Caco-2 (cell line): ENCODE data around the gene C19orf25. TPM values are rescaled to one million over a fixed set of nuclear protein-coding genes. Genes with fewer than 3 reads are reported as not detected.

Experiments used
- BruUV-seq: library from RNA; stranded (reverse); fragments of 400-500 nt; replicated peaks from 2 replicates; lab custom pipeline; 2021; lab: Mats Ljungman, UMichigan
- CTCF ChIA-PET: fragments of 300-600 bp; sonication (Branson Sonifier 250); formaldehyde crosslinking; loops from one replicate; lab custom pipeline; 2022; ENCODE audit warnings: antibody characterized with exemption; lab: Charles Lee
- POLR2A ChIA-PET: fragments of 300-600 bp; sonication (Branson Sonifier 250); formaldehyde crosslinking; loops from one replicate; lab custom pipeline; 2022; ENCODE audit warnings: antibody characterized with exemption; lab: Charles Lee
- DNase-seq, 2 experiments: peaks; one replicate each; pipeline versions ENCODE4 v3.0.0 to v3.0.0-alpha.2; 2020 to 2022
- H3K27me3 ChIP-seq: replicated peaks from 2 replicates; pipeline ENCODE4 v1.6.0; 2011; ENCODE audit warnings: low read length; ENCODE audit not compliant: control insufficient read depth, insufficient read depth
- H3K36me3 ChIP-seq: 2 replicates; pipeline ENCODE4 v1.5.1; 2011; ENCODE audit warnings: low read length; ENCODE audit not compliant: control insufficient read depth, insufficient read depth
- H3K4me1 ChIP-seq: fragments of 250-450 bp; sonication (Bioruptor Pico); 2 replicates; pipeline ENCODE4 v1.5.1; 2020; ENCODE audit warnings: mild to moderate bottlenecking
- H3K4me3 ChIP-seq: 2 replicates; pipeline ENCODE4 v1.5.1; 2011; ENCODE audit warnings: low read depth, mild to moderate bottlenecking, control low read depth, low read length
- H3K9me3 ChIP-seq: fragments of 250-450 bp; sonication (Bioruptor Pico); 2 replicates; pipeline ENCODE4 v1.5.1; 2020; ENCODE audit warnings: mild to moderate bottlenecking, moderate library complexity
- H3K27ac Mint-ChIP-seq: one replicate; pipeline ENCODE4 v1.8.0; 2022; ENCODE audit warnings: mixed read lengths; ENCODE audit not compliant: unreplicated experiment
- H3K27me3 Mint-ChIP-seq: one replicate; pipeline ENCODE4 v1.8.0; 2022; ENCODE audit warnings: mixed read lengths; ENCODE audit not compliant: insufficient read depth, unreplicated experiment
- H3K36me3 Mint-ChIP-seq: one replicate; pipeline ENCODE4 v1.8.0; 2022; ENCODE audit warnings: mild to moderate bottlenecking, mixed read lengths; ENCODE audit not compliant: insufficient read depth, unreplicated experiment
- H3K4me1 Mint-ChIP-seq: one replicate; pipeline ENCODE4 v1.8.0; 2022; ENCODE audit warnings: low read depth, mixed read lengths; ENCODE audit not compliant: unreplicated experiment
- H3K4me3 Mint-ChIP-seq: one replicate; pipeline ENCODE4 v1.8.0; 2022; ENCODE audit warnings: mild to moderate bottlenecking, moderate library complexity, mixed read lengths; ENCODE audit not compliant: unreplicated experiment
- H3K9me3 Mint-ChIP-seq: one replicate; pipeline ENCODE4 v1.8.0; 2022; ENCODE audit warnings: mixed read lengths; ENCODE audit not compliant: unreplicated experiment
- CTCF ChIP-seq, 2 experiments: fragments of 200-600 bp in 1 of 2; IDR thresholded peaks; 1 replicate in 1 of 2; 2 replicates in 1 of 2; pipeline versions ENCODE4 v1.5.1 to v1.8.0; 2011 to 2022; ENCODE audit warnings: antibody characterized with exemption in 1 of 2, control low read depth in 1 of 2, inconsistent platforms in 1 of 2, low read depth in 1 of 2, low read length in 1 of 2, mild to moderate bottlenecking in 1 of 2, moderate library complexity in 1 of 2; ENCODE audit not compliant: insufficient read depth in 1 of 2, severe bottlenecking in 1 of 2, unreplicated experiment in 1 of 2
- intact Hi-C: fragments of 100-400 bp; cut with micrococcal nuclease; formaldehyde crosslinking; loops from one replicate; pipeline ENCODE4 v1.10.0; 2022; ENCODE audit not compliant: unreplicated experiment
- total RNA-seq: library from RNA; stranded (reverse); gene quantifications from 2 replicates; pipeline ENCODE4 v1.2.3, GENCODE V29; 2022

The C19orf25 gene
- total RNA-seq, 1 experiment from 2014 or later, result 41.9 TPM

GRCh38 chr19:1459479-1459878 lies 19.5 kb downstream of the C19orf25 start:
- no peaks in the 10 kb centered on the region for H3K4me1 Mint-ChIP-seq
- CTCF ChIA-PET, result no interaction called here

GRCh38 chr19:1457892-1458291 lies 21.1 kb downstream of the C19orf25 start:
- intact Hi-C loops, result no loop called here
- CTCF ChIA-PET, result interaction anchor here (0.6 kb wide), 2 partner anchors 20 to 52 kb away, joined by 3 read pairs; no protein-coding TSS in a partner anchor

More at GRCh38 chr19:1459479-1459878, 19.5 kb downstream of the C19orf25 start:
- Mint-ChIP-seq H3K4me3 (no peak overlapping the region), H3K27ac (no peak overlapping the region), H3K27me3 (no peaks in the 10 kb centered on the region), H3K36me3 (peaks cover 18% of the 10 kb centered on the region), H3K9me3 (no peaks in the 10 kb centered on the region)
- no peaks in the 10 kb centered on the region for H3K4me1 ChIP-seq
- TF ChIP-seq CTCF (IDR thresholded peaks at IDR 0.05; ENCODE audit: insufficient read depth in 1 of 2, low read depth in 1 of 2, low read length in 1 of 2, severe bottlenecking in 1 of 2, unreplicated experiment in 1 of 2), result no peak
- no peak for DNase-seq
- no peaks in the 10 kb centered on the region for H3K27me3 ChIP-seq
- POLR2A ChIA-PET, result no interaction called here
- no peaks in the 10 kb centered on the region for H3K9me3 ChIP-seq
- intact Hi-C loops, result no loop called here
- no TSS peak for BruUV-seq
- no peak overlapping the region for H3K4me3 ChIP-seq
- H3K36me3 ChIP-seq, result no peaks in the 10 kb centered on the region; the same call in 1 of the 2 replicates

GRCh38 chr19:1457031-1457739 lies 21.8 kb downstream of the C19orf25 start:
- no peak for TF ChIP-seq CTCF (IDR thresholded peaks at IDR 0.05; ENCODE audit: insufficient read depth in 1 of 2, low read depth in 1 of 2, low read length in 1 of 2, severe bottlenecking in 1 of 2, unreplicated experiment in 1 of 2)
- Histone ChIP-seq H3K9me3 (no peaks in the 10 kb centered on the region), H3K4me1 (no peaks in the 10 kb centered on the region), H3K4me3 (no peak overlapping the region), H3K27me3 (no peaks in the 10 kb centered on the region), H3K36me3 (no peaks in the 10 kb centered on the region; the same call in 1 of the 2 replicates)
- H3K27me3 Mint-ChIP-seq, result no peaks in the 10 kb centered on the region
- DNase-seq, result no peak
- intact Hi-C loops, result no loop called here
- H3K4me1 Mint-ChIP-seq, result no peaks in the 10 kb centered on the region
- no peaks in the 10 kb centered on the region for H3K9me3 Mint-ChIP-seq
- H3K36me3 Mint-ChIP-seq, result peaks cover 33% of the 10 kb centered on the region
- BruUV-seq, result no TSS peak
- no peak overlapping the region for H3K4me3 Mint-ChIP-seq
- ChIA-PET CTCF (interaction anchor here (0.6 kb wide), 1 partner anchor 21 kb away, joined by 3 read pairs; no protein-coding TSS in a partner anchor), POLR2A (interaction anchor here (0.6 kb wide), 1 partner anchor 968 kb away, joined by 3 read pairs; no protein-coding TSS in a partner anchor)
- H3K27ac Mint-ChIP-seq, result no peak overlapping the region

More at GRCh38 chr19:1457892-1458291, 21.1 kb downstream of the C19orf25 start:
- peaks cover 29% of the 10 kb centered on the region for H3K36me3 Mint-ChIP-seq
- H3K27me3 Mint-ChIP-seq, result no peaks in the 10 kb centered on the region
- Histone ChIP-seq H3K27me3 (no peaks in the 10 kb centered on the region), H3K4me1 (no peaks in the 10 kb centered on the region), H3K9me3 (no peaks in the 10 kb centered on the region), H3K4me3 (no peak overlapping the region), H3K36me3 (no peaks in the 10 kb centered on the region; the same call in 1 of the 2 replicates)
- no peak overlapping the region for H3K4me3 Mint-ChIP-seq
- no TSS peak for BruUV-seq
- H3K9me3 Mint-ChIP-seq, result no peaks in the 10 kb centered on the region
- no peak overlapping the region for H3K27ac Mint-ChIP-seq
- TF ChIP-seq CTCF (IDR thresholded peaks at IDR 0.05; ENCODE audit: insufficient read depth in 1 of 2, low read depth in 1 of 2, low read length in 1 of 2, severe bottlenecking in 1 of 2, unreplicated experiment in 1 of 2), result no peak
- H3K4me1 Mint-ChIP-seq, result no peaks in the 10 kb centered on the region
- POLR2A ChIA-PET, result no interaction called here
- DNase-seq, result no peak
